Calu3 (cell line): ENCODE results near the gene PECR. TPM values are rescaled to one million over a fixed set of nuclear protein-coding genes. Genes with fewer than 3 reads are reported as not detected.
A peak's percentile ranks its signal among the peaks of the same experiment; 100 is the strongest.
"Not testable (repeated sequence)": the region's sequence is repeated elsewhere in the genome, so short reads cannot be mapped to it uniquely, and the experiment has no call there.

Experiments
- BruUV-seq: library from RNA; stranded (reverse); fragments of 400-500 nt; replicated peaks from 2 replicates; lab custom pipeline; 2021; lab: Mats Ljungman, UMichigan
- CTCF ChIA-PET: fragments of 300-600 bp; sonication (Branson Sonifier 250); formaldehyde crosslinking; loops from one replicate; lab custom pipeline; 2022; ENCODE audit warnings: antibody characterized with exemption; lab: Charles Lee
- DNase-seq: peaks from one replicate; pipeline ENCODE4 v3.0.0; 2022
- H3K27ac Mint-ChIP-seq: one replicate; pipeline ENCODE4 v1.8.0; 2022; ENCODE audit warnings: mixed read lengths; ENCODE audit not compliant: unreplicated experiment
- H3K27me3 Mint-ChIP-seq: one replicate; pipeline ENCODE4 v1.8.0; 2022; ENCODE audit warnings: mixed read lengths; ENCODE audit not compliant: unreplicated experiment
- H3K36me3 Mint-ChIP-seq: one replicate; pipeline ENCODE4 v1.8.0; 2022; ENCODE audit warnings: mild to moderate bottlenecking, moderate library complexity, mixed read lengths; ENCODE audit not compliant: insufficient read depth, unreplicated experiment
- H3K4me1 Mint-ChIP-seq: one replicate; pipeline ENCODE4 v1.8.0; 2022; ENCODE audit warnings: mild to moderate bottlenecking, low read depth, mixed read lengths; ENCODE audit not compliant: unreplicated experiment
- H3K4me3 Mint-ChIP-seq: one replicate; pipeline ENCODE4 v1.8.0; 2022; ENCODE audit warnings: mild to moderate bottlenecking, low read depth, moderate library complexity, mixed read lengths; ENCODE audit not compliant: unreplicated experiment
- H3K9me3 Mint-ChIP-seq: one replicate; pipeline ENCODE4 v1.8.0; 2022; ENCODE audit warnings: low read depth, mixed read lengths; ENCODE audit not compliant: unreplicated experiment
- CTCF ChIP-seq: fragments of 200-600 bp; IDR thresholded peaks from one replicate; pipeline ENCODE4 v1.8.0; 2022; ENCODE audit warnings: antibody characterized with exemption; ENCODE audit not compliant: unreplicated experiment
- intact Hi-C: fragments of 100-400 bp; cut with micrococcal nuclease; formaldehyde crosslinking; loops from one replicate; pipeline ENCODE4 v1.10.0; 2022; ENCODE audit not compliant: unreplicated experiment
- total RNA-seq: library from RNA; stranded (reverse); gene quantifications from 2 replicates; pipeline ENCODE4 v1.2.3, GENCODE V29; 2022

PECR gene
- total RNA-seq, 1 experiment from 2014 or later: 40.7 TPM

DNA sequence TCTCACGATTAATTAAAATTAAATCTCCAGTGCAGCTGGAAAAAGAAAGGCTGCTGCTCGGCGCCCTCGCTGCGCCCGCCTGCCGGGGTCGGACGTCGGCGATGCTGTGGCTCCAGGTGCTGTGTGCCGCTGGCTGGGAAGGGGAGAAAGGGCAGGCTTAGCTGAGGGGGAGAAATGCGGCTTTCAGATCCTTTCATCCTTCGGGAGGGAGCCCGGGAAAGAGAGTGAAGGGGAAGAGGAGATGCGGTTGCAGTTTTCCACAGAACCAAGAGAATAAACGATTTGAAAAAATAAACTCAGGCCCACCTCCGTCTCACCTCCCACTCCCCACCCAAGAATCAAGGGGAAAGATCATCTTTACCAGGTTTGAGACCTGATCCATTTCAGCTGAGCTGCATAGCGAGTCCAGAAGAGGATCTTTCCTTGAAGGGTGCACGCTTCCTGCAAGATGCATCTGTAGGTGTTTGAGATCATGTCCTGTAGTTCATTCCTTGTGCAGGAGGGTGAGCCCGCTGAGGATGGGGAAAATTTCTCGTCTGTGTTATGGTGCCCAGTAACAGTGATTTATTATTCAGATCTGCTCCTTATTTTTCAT is 605 bp upstream of the PECR start:
- TSS peak; percentile 75 for BruUV-seq
- Mint-ChIP-seq H3K4me3 (peak overlapping the region; percentile 93), H3K9me3 (no peaks in the 10 kb centered on the region), H3K4me1 (peaks cover 40% of the 10 kb centered on the region), H3K27ac (peak overlapping the region; percentile 39), H3K36me3 (peaks cover 57% of the 10 kb centered on the region), H3K27me3 (no peaks in the 10 kb centered on the region)
- intact Hi-C loops: loop anchor here (2.0 kb wide), 1 partner anchor 23 kb away; no protein-coding TSS in a partner anchor
- DNase-seq: no peak
- no peak for TF ChIP-seq CTCF
- CTCF ChIA-PET: interaction anchor here (0.9 to 1.6 kb wide), 3 partner anchors 21 to 32 kb away, joined by 3 to 4 read pairs (median 3); no protein-coding TSS in a partner anchor

DNA sequence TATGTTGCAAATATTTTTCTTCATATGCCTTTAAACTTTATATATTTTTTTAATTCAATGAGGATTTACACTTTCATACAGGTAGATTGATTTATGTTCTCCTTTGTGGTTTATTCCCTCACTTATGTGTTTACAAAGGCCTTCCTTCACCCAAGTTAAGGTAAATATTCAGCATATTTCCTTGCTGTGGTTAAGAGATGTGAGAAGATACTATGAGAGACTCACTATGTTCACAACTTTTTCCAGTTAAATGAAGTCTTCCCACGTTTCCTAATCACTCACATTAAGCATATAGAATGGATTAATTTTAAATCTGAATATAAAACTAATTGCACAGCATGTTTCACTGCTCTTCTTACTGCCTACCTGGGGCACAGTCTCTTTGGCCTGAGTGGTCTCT is 597 bp downstream of the PECR start:
- H3K27me3 Mint-ChIP-seq: no peaks in the 10 kb centered on the region
- intact Hi-C loops: loop anchor here (2.0 kb wide), 1 partner anchor 34 kb away; no protein-coding TSS in a partner anchor
- TF ChIP-seq CTCF: no peak
- H3K4me1 Mint-ChIP-seq: peaks cover 34% of the 10 kb centered on the region
- peak overlapping the region; percentile 55 for H3K27ac Mint-ChIP-seq
- no peak for DNase-seq
- CTCF ChIA-PET: interaction anchor here (0.6 to 1.1 kb wide), 5 partner anchors 11 to 33 kb away, joined by 3 to 4 read pairs (median 4); no protein-coding TSS in a partner anchor
- no TSS peak for BruUV-seq
- peaks cover 56% of the 10 kb centered on the region for H3K36me3 Mint-ChIP-seq
- peak overlapping the region; percentile 93 for H3K4me3 Mint-ChIP-seq
- no peaks in the 10 kb centered on the region for H3K9me3 Mint-ChIP-seq

DNA sequence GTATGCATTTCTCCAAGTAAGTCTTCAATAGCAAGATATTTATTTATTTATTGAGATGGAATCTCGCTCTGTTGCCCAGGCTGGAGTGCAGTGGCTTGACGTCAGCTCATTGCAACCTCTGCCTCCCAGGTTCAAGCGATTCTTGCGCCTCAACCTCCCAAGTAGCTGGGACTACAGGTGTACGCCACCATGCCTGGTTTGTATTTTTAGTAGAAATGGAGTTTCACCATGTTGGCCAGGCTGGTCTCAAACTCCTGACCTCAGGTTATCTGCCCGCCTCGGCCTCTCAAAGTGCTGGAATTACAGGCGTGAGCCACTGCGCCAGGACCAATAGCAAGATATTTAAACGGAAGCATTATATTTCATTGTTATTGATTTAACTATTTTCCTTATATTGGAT is 1.6 kb downstream of the PECR start:
- H3K36me3 Mint-ChIP-seq: peaks cover 59% of the 10 kb centered on the region
- H3K9me3 Mint-ChIP-seq, DNase-seq, H3K27me3 Mint-ChIP-seq, BruUV-seq: not testable (repeated sequence)
- peaks cover 38% of the 10 kb centered on the region for H3K4me1 Mint-ChIP-seq
- peak overlapping the region; percentile 93 for H3K4me3 Mint-ChIP-seq
- H3K27ac Mint-ChIP-seq: peak overlapping the region; percentile 55
- intact Hi-C loops: loop anchor here (2.0 kb wide), 1 partner anchor 35 kb away; no protein-coding TSS in a partner anchor
- CTCF ChIA-PET: interaction anchor here (0.6 kb wide), 1 partner anchor 35 kb away, joined by 3 read pairs; no protein-coding TSS in a partner anchor

DNA sequence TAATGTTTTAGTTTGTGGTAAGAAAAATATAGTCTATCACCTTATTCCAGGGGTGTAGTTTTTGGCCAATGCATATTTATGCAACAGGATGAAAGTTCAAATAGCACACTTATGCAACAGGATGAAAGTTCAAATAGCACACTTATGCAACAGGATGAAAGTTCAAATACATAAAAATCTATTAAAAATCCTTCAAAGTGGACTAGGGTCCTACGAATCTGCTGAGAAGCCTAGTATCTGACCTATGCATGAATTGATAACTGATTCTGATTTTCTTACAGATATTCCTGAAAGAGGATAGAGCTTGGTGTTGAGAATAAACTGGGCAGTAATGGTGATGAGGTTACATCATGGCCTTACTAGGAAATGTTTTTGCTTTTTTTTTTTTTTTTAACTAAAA is 2.8 kb downstream of the PECR start:
- Mint-ChIP-seq H3K4me1 (peaks cover 38% of the 10 kb centered on the region), H3K9me3 (no peaks in the 10 kb centered on the region), H3K36me3 (peaks cover 68% of the 10 kb centered on the region), H3K4me3 (peak overlapping the region; percentile 26), H3K27me3 (no peaks in the 10 kb centered on the region), H3K27ac (peak overlapping the region; percentile 69)
- CTCF ChIA-PET: no interaction called here
- TF ChIP-seq CTCF: no peak
- DNase-seq: no peak
- TSS peak; percentile 4 for BruUV-seq
- intact Hi-C loops: no loop called here
